Keratinocyte (primary cell): ENCODE measurements around the gene PLXNA1. TPM values are rescaled to one million over a fixed set of nuclear protein-coding genes. Genes with fewer than 3 reads are reported as not detected.

Experiments used
- DNase-seq: peaks from one replicate; pipeline ENCODE4 v3.0.0-alpha.2; 2011; ENCODE audit warnings: low read depth, missing footprints, low spot score
- FAIRE-seq: peaks from 2 replicates; lab custom pipeline; 2011; peaks lifted over from hg19 to GRCh38; lab: Jason Lieb, UNC
- H2AFZ ChIP-seq: 2 replicates; pipeline ENCODE4 v1.6.0; 2012; ENCODE audit warnings: low read length, control low read depth, inconsistent platforms; ENCODE audit not compliant: control insufficient read depth
- H3K27ac ChIP-seq: 2 replicates; pipeline ENCODE4 v1.5.1; 2011; ENCODE audit warnings: low read length; ENCODE audit not compliant: control insufficient read depth, insufficient read depth
- H3K27me3 ChIP-seq: 3 replicates; pipeline ENCODE4 v1.6.0; 2011; ENCODE audit warnings: low read length; ENCODE audit not compliant: control insufficient read depth, insufficient read depth; ENCODE audit errors: extremely low read depth
- H3K36me3 ChIP-seq, 2 experiments: 2 replicates in 1 of 2; 3 replicates in 1 of 2; pipeline ENCODE4 v1.5.1; 2011; ENCODE audit warnings: low read length in 2 of 2, mild to moderate bottlenecking in 1 of 2; ENCODE audit not compliant: control insufficient read depth in 2 of 2, insufficient read depth in 2 of 2; ENCODE audit errors: extremely low read depth in 1 of 2
- H3K4me1 ChIP-seq: 3 replicates; pipeline ENCODE4 v1.5.1; 2011; ENCODE audit warnings: low read length; ENCODE audit not compliant: control insufficient read depth, insufficient read depth; ENCODE audit errors: extremely low read depth
- H3K4me2 ChIP-seq: 3 replicates; pipeline ENCODE4 v1.6.0; 2011; ENCODE audit warnings: low read depth, low read length; ENCODE audit not compliant: control insufficient read depth, insufficient read depth; ENCODE audit errors: extremely low read depth
- H3K4me3 ChIP-seq, 3 experiments: fragments of 200-600 bp in 1 of 3; sonication (generic) in 1 of 3; 2 replicates in 2 of 3; 3 replicates in 1 of 3; pipeline ENCODE4 v1.5.1; 2011 to 2016; ENCODE audit warnings: low read length in 3 of 3, mild to moderate bottlenecking in 3 of 3, control low read depth in 2 of 3, inconsistent platforms in 1 of 3, low read depth in 1 of 3, mixed read lengths in 1 of 3, mixed run types in 1 of 3, moderate library complexity in 1 of 3; ENCODE audit not compliant: control insufficient read depth in 2 of 3, insufficient read depth in 2 of 3; ENCODE audit errors: extremely low read depth in 1 of 3
- H3K79me2 ChIP-seq: 2 replicates; pipeline ENCODE4 v1.6.0; 2012; ENCODE audit warnings: low read length; ENCODE audit not compliant: control insufficient read depth, insufficient read depth
- H3K9ac ChIP-seq: 3 replicates; pipeline ENCODE4 v1.6.0; 2011; ENCODE audit warnings: low read length; ENCODE audit not compliant: control insufficient read depth, insufficient read depth; ENCODE audit errors: extremely low read depth
- H3K9me1 ChIP-seq: 3 replicates; pipeline ENCODE4 v1.6.0; 2011; ENCODE audit warnings: low read length; ENCODE audit not compliant: control insufficient read depth, insufficient read depth; ENCODE audit errors: extremely low read depth
- H3K9me3 ChIP-seq: 2 replicates; pipeline ENCODE4 v1.5.1; 2012; ENCODE audit warnings: low read depth, low read length; ENCODE audit not compliant: control insufficient read depth
- H4K20me1 ChIP-seq: 3 replicates; pipeline ENCODE4 v1.6.0; 2011; ENCODE audit warnings: low read length; ENCODE audit not compliant: control insufficient read depth, insufficient read depth; ENCODE audit errors: extremely low read depth
- CTCF ChIP-seq, 3 experiments: IDR thresholded peaks in 1 of 3; conservative IDR thresholded peaks in 1 of 3; optimal IDR thresholded peaks in 1 of 3; 2 replicates in 2 of 3; 3 replicates in 1 of 3; pipeline versions ENCODE3 to v1.5.1; 2011; ENCODE audit warnings: low read length in 3 of 3, mild to moderate bottlenecking in 3 of 3, moderate library complexity in 2 of 3, control low read depth in 1 of 3, inconsistent platforms in 1 of 3; ENCODE audit not compliant: insufficient read depth in 2 of 3; ENCODE audit errors: extremely low read depth in 1 of 3
- EZH2 ChIP-seq: IDR thresholded peaks from one replicate; pipeline ENCODE4 v1.6.1; 2012; ENCODE audit warnings: inconsistent platforms, mild to moderate bottlenecking, low read length, moderate library complexity
- dilution Hi-C: fragments of 300-500 bp; cut with MboI; formaldehyde crosslinking; loops from one replicate; pipeline ENCODE4 v1.7.0; 2020; ENCODE audit warnings: low sequenced_read_pairs; ENCODE audit not compliant: extremely low pct_ligation_motif_present
- polyA plus RNA-seq, 5 experiments: library from polyadenylated mRNA; depleted of rRNA in 3 of 5; stranded (reverse) in 3 of 5; stranded (forward) in 1 of 5; unstranded in 1 of 5; fragments of >200 nt; gene quantifications; 1 replicate in 1 of 5; 2 replicates in 3 of 5; 3 replicates in 1 of 5; pipeline versions ENCODE4 v1.2.1 to v1.2.3, GENCODE V29; 2011 to 2012; ENCODE audit warnings: missing spikeins in 2 of 5, low read depth in 1 of 5, low replicate concordance in 1 of 5

The PLXNA1 gene
- polyA plus RNA-seq, 1 donor (not counting 4 experiments of a cell fraction or from before 2014, with no cell fraction given) = 38.4 TPM

- H3K79me2 ChIP-seq = peaks cover 24% of the 10 kb centered on the region
- no peak overlapping the region for H3K27ac ChIP-seq
- H4K20me1 ChIP-seq = peaks cover 17% of the 10 kb centered on the region
These were observed 28.5 kb downstream of the PLXNA1 start for GRCh38 chr3:127011270-127011992.

GRCh38 chr3:127012091-127012490, 29.2 kb downstream of the PLXNA1 start:
- DNase-seq (no peak), FAIRE-seq (no peak)
- Histone ChIP-seq H3K36me3 (peaks cover 44 to 60% of the 10 kb centered on the region in 2 experiments), H3K4me1 (no peaks in the 10 kb centered on the region), H3K4me2 (no peak overlapping the region), H3K27ac (no peak overlapping the region), H3K9me3 (no peaks in the 10 kb centered on the region), H3K27me3 (no peaks in the 10 kb centered on the region), H2AFZ (no peak overlapping the region), H3K9me1 (peaks cover 2% of the 10 kb centered on the region), H3K9ac (no peak overlapping the region), H3K4me3 (no peak overlapping the region), H4K20me1 (peaks cover 17% of the 10 kb centered on the region), H3K79me2 (peaks cover 19% of the 10 kb centered on the region)
- TF ChIP-seq EZH2 = no peak
- dilution Hi-C loops = no loop called here

More at GRCh38 chr3:127011270-127011992, 28.5 kb downstream of the PLXNA1 start:
- Histone ChIP-seq H3K36me3 (peaks cover 46 to 59% of the 10 kb centered on the region in 2 experiments), H3K27me3 (no peaks in the 10 kb centered on the region), H2AFZ (no peak overlapping the region), H3K4me3 (no peak overlapping the region), H3K9me3 (no peaks in the 10 kb centered on the region), H3K9ac (no peak overlapping the region), H3K4me1 (no peaks in the 10 kb centered on the region), H3K9me1 (peaks cover 3% of the 10 kb centered on the region), H3K4me2 (no peak overlapping the region)
- FAIRE-seq (no peak), DNase-seq (no peak)
- TF ChIP-seq EZH2 (no peak), CTCF (optimal IDR thresholded peaks at IDR 0.05 in 1 of 3, IDR thresholded peaks at IDR 0.05 in 1 of 3, conservative IDR thresholded peaks at IDR 0.05 in 1 of 3; ENCODE audit: extremely low read depth in 1 of 3, insufficient read depth in 2 of 3, low read length in 3 of 3) (no peak)
- dilution Hi-C loops = no loop called here
